ENCODE results near the gene CRABP2. TPM values are rescaled to one million over a fixed set of nuclear protein-coding genes. Genes with fewer than 3 reads are reported as not detected.
A peak's percentile ranks its signal among the peaks of the same experiment; 100 is the strongest.

CRABP2 gene
- total RNA-seq, 1 donor from 2014 or later: 1.4 TPM

DNA sequence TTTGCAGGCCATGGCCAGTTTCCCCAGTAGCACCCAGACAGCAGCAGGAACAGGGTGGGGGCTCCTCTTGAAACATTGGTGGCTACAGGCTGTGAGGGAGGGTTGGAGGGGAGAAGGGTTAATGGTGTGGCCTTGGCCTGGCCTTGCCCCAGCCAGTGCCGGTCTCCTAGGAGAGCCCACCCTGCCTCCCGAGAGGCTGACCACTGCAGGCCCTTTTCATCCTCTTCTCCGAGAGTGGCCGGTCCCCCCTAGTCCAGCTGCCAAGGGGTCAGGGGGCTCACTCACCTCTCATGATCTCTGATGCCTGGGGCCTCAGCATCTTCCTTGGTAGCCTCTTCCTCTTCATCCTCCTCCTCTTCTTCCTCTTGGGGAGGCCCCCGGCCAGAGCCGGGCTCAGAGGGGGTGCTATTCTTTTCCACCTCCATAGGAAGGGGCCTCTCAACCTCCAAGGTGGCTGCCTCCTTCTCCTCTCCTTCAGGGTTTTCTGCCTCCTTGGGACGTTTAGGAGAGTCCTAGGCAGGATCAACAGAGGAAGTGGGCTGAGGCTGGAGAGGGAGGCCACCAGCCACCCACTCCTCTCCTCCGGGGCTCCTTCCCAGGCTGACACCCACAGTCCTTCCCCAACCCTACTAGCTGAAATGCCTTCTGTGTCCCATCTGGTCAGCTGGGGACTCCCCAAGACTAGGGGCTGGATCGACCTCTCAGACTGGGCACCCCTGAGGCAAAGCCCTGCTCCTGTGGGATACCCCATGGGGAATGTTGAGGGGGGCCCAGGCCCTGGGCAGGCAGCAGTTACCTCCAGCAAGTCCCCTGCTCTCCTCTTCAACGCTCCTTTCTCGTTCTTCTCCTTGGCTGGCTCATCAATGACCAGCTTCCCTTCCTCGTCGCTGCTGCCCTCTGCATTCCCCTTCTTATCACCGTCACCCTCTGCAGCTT, 38.3 kb upstream of the CRABP2 start:
- intact Hi-C loops (cut with DNase I): no loop called here
- Histone ChIP-seq H3K4me1 (peaks cover 32% of the 10 kb centered on the region), H3K27ac (no peak overlapping the region), H3K27me3 (no peaks in the 10 kb centered on the region), H3K9me3 (no peaks in the 10 kb centered on the region), H3K36me3 (peaks cover 25% of the 10 kb centered on the region), H3K4me3 (no peak overlapping the region)
- ATAC-seq (no peak), DNase-seq (no peak)
- TF ChIP-seq CTCF (IDR thresholded peaks at IDR 0.05): no peak

DNA sequence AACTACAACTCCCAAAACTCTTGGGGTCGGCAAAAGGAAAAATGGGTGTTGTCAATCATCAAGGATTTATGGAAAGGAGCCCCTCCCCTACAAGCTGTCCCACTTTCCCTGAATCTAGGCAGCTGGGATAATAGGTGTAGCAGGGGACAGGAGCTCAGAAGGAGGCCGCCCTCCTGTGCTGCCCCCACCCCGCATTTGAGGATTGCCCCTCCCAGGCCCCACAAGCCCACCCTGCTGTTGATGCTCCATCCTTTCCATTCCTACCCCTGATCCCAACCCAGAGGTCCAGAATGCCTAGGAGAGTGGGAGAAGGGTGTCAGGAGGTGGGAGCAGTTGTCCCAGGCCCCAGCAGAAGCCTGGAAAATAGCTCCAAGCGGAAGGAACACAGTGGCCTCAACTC, 37.4 kb upstream of the CRABP2 start:
- H3K36me3 ChIP-seq: peaks cover 26% of the 10 kb centered on the region
- H3K4me3 ChIP-seq: no peak overlapping the region
- no peak for DNase-seq
- H3K27me3 ChIP-seq: no peaks in the 10 kb centered on the region
- no peaks in the 10 kb centered on the region for H3K9me3 ChIP-seq
- H3K4me1 ChIP-seq: peaks cover 23% of the 10 kb centered on the region
- TF ChIP-seq CTCF (IDR thresholded peaks at IDR 0.05): no peak
- ATAC-seq: no peak
- no peak overlapping the region for H3K27ac ChIP-seq
- intact Hi-C loops (cut with DNase I): no loop called here

- intact Hi-C loops (cut with DNase I): no loop called here
- peaks cover 17% of the 10 kb centered on the region for H3K4me1 ChIP-seq
- no peak for ATAC-seq
- peaks cover 33% of the 10 kb centered on the region for H3K36me3 ChIP-seq
- TF ChIP-seq CTCF (IDR thresholded peaks at IDR 0.05): no peak
- H3K9me3 ChIP-seq: no peaks in the 10 kb centered on the region
- peak overlapping the region; percentile 40 for H3K4me3 ChIP-seq
- DNase-seq: no peak
- H3K27ac ChIP-seq: peak overlapping the region; percentile 83
- no peaks in the 10 kb centered on the region for H3K27me3 ChIP-seq
Measured at GRCh38 chr1:156742017-156742416, 36.6 kb upstream of the CRABP2 start.

DNA sequence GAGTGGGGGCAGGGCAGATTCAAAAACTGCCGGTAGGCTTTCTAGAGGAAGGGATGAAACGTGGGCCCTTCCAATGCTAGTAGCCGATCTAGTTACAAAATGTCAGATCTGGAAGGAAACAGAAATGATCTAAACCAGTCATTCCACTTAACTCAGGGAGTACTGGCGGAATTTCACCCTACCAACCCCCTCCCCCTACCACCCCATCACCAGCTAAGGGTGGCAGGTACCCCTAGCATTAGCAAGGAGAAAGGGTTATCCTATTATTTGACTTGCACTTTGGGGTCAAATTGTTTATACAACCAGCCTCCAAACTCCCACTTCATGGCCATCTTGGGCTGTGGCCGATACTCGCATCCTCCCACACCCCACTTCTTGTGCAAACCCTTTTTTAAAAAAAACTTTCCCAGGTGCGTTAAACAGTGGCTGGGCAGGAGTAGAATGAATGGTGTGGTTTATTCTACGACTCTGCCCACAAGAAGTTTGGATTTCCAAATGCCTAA, 36.1 kb upstream of the CRABP2 start:
- DNase-seq (no peak), ATAC-seq (no peak)
- Histone ChIP-seq H3K27me3 (no peaks in the 10 kb centered on the region), H3K4me3 (peak overlapping the region; percentile 40), H3K4me1 (peaks cover 17% of the 10 kb centered on the region), H3K9me3 (no peaks in the 10 kb centered on the region), H3K36me3 (peaks cover 38% of the 10 kb centered on the region), H3K27ac (peak overlapping the region; percentile 83)
- no peak for TF ChIP-seq CTCF (IDR thresholded peaks at IDR 0.05)
- intact Hi-C loops (cut with DNase I): no loop called here

GRCh38 chr1:156740741-156741480, 35.5 kb upstream of the CRABP2 start, which contains the start of gene MRPL24:
Gene MRPL24, minus strand, starts transcription at chr1:156741088. Its CDS starts 2,384 bp downstream, at chr1:156738704.
- DNase-seq (peak; percentile 97), ATAC-seq (peak; percentile 96)
- intact Hi-C loops (cut with DNase I): no loop called here
- H3K27me3 ChIP-seq: no peaks in the 10 kb centered on the region
- no peaks in the 10 kb centered on the region for H3K9me3 ChIP-seq
- peak within 1 kb of the TSS; percentile 88 for H3K4me3 ChIP-seq
- peaks cover 11% of the 10 kb centered on the region for H3K4me1 ChIP-seq
- peak within 1 kb of the TSS; percentile 83 for H3K27ac ChIP-seq
- no peak for TF ChIP-seq CTCF (IDR thresholded peaks at IDR 0.05)
- peaks cover 44% of the 10 kb centered on the region for H3K36me3 ChIP-seq
